Sigmoid colon (tissue), 4 donors: ENCODE results near the gene VASP.

Source experiments
- CTCF ChIP-seq, 4 experiments: fragments of 450-650 bp in 3 of 4; fragments of 200-600 bp in 1 of 4; IDR thresholded peaks; one replicate each; pipeline ENCODE4 v1.5.1; 2016 to 2019; ENCODE audit warnings: antibody characterized with exemption in 4 of 4, mild to moderate bottlenecking in 3 of 4, moderate library complexity in 2 of 4
- EP300 ChIP-seq, 4 donors: sonication (generic); formaldehyde crosslinking; IDR thresholded peaks; one replicate each; pipeline ENCODE4 v1.6.1; 2017; ENCODE audit warnings: antibody characterized with exemption in 4 of 4
- POLR2A ChIP-seq, 2 donors: fragments of 450-650 bp; IDR thresholded peaks; one replicate each; pipeline ENCODE4 v1.6.1; 2016; ENCODE audit warnings: antibody characterized with exemption in 2 of 2, mild to moderate bottlenecking in 2 of 2, moderate library complexity in 2 of 2

GRCh38 chr19:45560686-45561085 is 53.4 kb downstream of the VASP start:
- TF ChIP-seq POLR2A (IDR thresholded peaks at IDR 0.05) (no peak), CTCF (IDR thresholded peaks at IDR 0.05) (no peak), EP300 (IDR thresholded peaks at IDR 0.05) (no peak)
